ENCODE measurements around the gene SSTR5.

The SSTR5 gene

GRCh38 chr16:1102333-1102700, 29.8 kb downstream of the SSTR5 start:
- DNase-seq (ENCODE audit: low read depth in 1 of 2, low spot score in 1 of 2), result no peak
- in situ Hi-C loops (cut with HindIII; ENCODE audit: low pct_unique_long_range_greater_than_20kb, low sequenced_read_pairs), result no loop called here
- no peak for TF ChIP-seq JUND (IDR thresholded peaks at IDR 0.05; ENCODE audit: low read depth)

- no peak for TF ChIP-seq JUND (IDR thresholded peaks at IDR 0.05; ENCODE audit: low read depth)
- DNase-seq (ENCODE audit: low read depth in 1 of 2, low spot score in 1 of 2), result peak; percentile 54 to 85
- in situ Hi-C loops (cut with HindIII; ENCODE audit: low pct_unique_long_range_greater_than_20kb, low sequenced_read_pairs), result no loop called here
Observed at GRCh38 chr16:1102921-1103635, 30.5 kb downstream of the SSTR5 start.

- TF ChIP-seq JUND (IDR thresholded peaks at IDR 0.05; ENCODE audit: low read depth), result no peak
- in situ Hi-C loops (cut with HindIII; ENCODE audit: low pct_unique_long_range_greater_than_20kb, low sequenced_read_pairs), result no loop called here
- DNase-seq (ENCODE audit: low read depth in 1 of 2, low spot score in 1 of 2), result no peak
Observed at GRCh38 chr16:1103636-1103980, 31.1 kb downstream of the SSTR5 start.

GRCh38 chr16:1105888-1106620, 33.5 kb downstream of the SSTR5 start:
- TF ChIP-seq JUND (IDR thresholded peaks at IDR 0.05; ENCODE audit: low read depth), result no peak
- DNase-seq (ENCODE audit: low read depth in 1 of 2, low spot score in 1 of 2), result peak; percentile 74 to 99
- in situ Hi-C loops (cut with HindIII; ENCODE audit: low pct_unique_long_range_greater_than_20kb, low sequenced_read_pairs), result no loop called here

- TF ChIP-seq JUND (IDR thresholded peaks at IDR 0.05; ENCODE audit: low read depth), result no peak
- DNase-seq (ENCODE audit: low read depth in 1 of 2, low spot score in 1 of 2), result no peak
- in situ Hi-C loops (cut with HindIII; ENCODE audit: low pct_unique_long_range_greater_than_20kb, low sequenced_read_pairs), result no loop called here
Observed at GRCh38 chr16:1106659-1107058, 34.1 kb downstream of the SSTR5 start.

- TF ChIP-seq JUND (IDR thresholded peaks at IDR 0.05; ENCODE audit: low read depth), result no peak
- DNase-seq (ENCODE audit: low read depth in 1 of 2, low spot score in 1 of 2), result no peak
- in situ Hi-C loops (cut with HindIII; ENCODE audit: low pct_unique_long_range_greater_than_20kb, low sequenced_read_pairs), result no loop called here
Observed at GRCh38 chr16:1107141-1107540, 34.6 kb downstream of the SSTR5 start.

- no peak for TF ChIP-seq JUND (IDR thresholded peaks at IDR 0.05; ENCODE audit: low read depth)
- in situ Hi-C loops (cut with HindIII; ENCODE audit: low pct_unique_long_range_greater_than_20kb, low sequenced_read_pairs), result no loop called here
- DNase-seq (ENCODE audit: low read depth in 1 of 2, low spot score in 1 of 2), result no peak
Observed at GRCh38 chr16:1107731-1108130, 35.2 kb downstream of the SSTR5 start.

GRCh38 chr16:1108299-1109252, 36.0 kb downstream of the SSTR5 start:
- in situ Hi-C loops (cut with HindIII; ENCODE audit: low pct_unique_long_range_greater_than_20kb, low sequenced_read_pairs), result no loop called here
- TF ChIP-seq JUND (IDR thresholded peaks at IDR 0.05; ENCODE audit: low read depth), result no peak
- peak in 1 of 2 experiments; percentile 43 for DNase-seq (ENCODE audit: low read depth in 1 of 2, low spot score in 1 of 2)

- TF ChIP-seq JUND (IDR thresholded peaks at IDR 0.05; ENCODE audit: low read depth), result no peak
- no peak for DNase-seq (ENCODE audit: low read depth in 1 of 2, low spot score in 1 of 2)
- in situ Hi-C loops (cut with HindIII; ENCODE audit: low pct_unique_long_range_greater_than_20kb, low sequenced_read_pairs), result no loop called here
Observed at GRCh38 chr16:1109648-1110047, 37.1 kb downstream of the SSTR5 start.

- in situ Hi-C loops (cut with HindIII; ENCODE audit: low pct_unique_long_range_greater_than_20kb, low sequenced_read_pairs), result no loop called here
- DNase-seq (ENCODE audit: low read depth in 1 of 2, low spot score in 1 of 2), result no peak
- no peak for TF ChIP-seq JUND (IDR thresholded peaks at IDR 0.05; ENCODE audit: low read depth)
Observed at GRCh38 chr16:1112506-1113184, 40.1 kb downstream of the SSTR5 start.

- no peak for DNase-seq (ENCODE audit: low read depth in 1 of 2, low spot score in 1 of 2)
- no peak for TF ChIP-seq JUND (IDR thresholded peaks at IDR 0.05; ENCODE audit: low read depth)
- in situ Hi-C loops (cut with HindIII; ENCODE audit: low pct_unique_long_range_greater_than_20kb, low sequenced_read_pairs), result no loop called here
Observed at GRCh38 chr16:1113489-1113888, 40.9 kb downstream of the SSTR5 start.

- DNase-seq (ENCODE audit: low read depth in 1 of 2, low spot score in 1 of 2), result no peak
- no peak for TF ChIP-seq JUND (IDR thresholded peaks at IDR 0.05; ENCODE audit: low read depth)
- in situ Hi-C loops (cut with HindIII; ENCODE audit: low pct_unique_long_range_greater_than_20kb, low sequenced_read_pairs), result no loop called here
Observed at GRCh38 chr16:1113889-1114526, 41.5 kb downstream of the SSTR5 start.
